ENCODE results near the gene PDZD2. TPM values are rescaled to one million over a fixed set of nuclear protein-coding genes. Genes with fewer than 3 reads are reported as not detected.
A peak's percentile ranks its signal among the peaks of the same experiment; 100 is the strongest.

Gene PDZD2
- total RNA-seq, 4 donors from 2014 or later, result 13.7 to 26.7 (median 24.1) TPM

GRCh38 chr5:31635446-31635845 lies 3.5 kb upstream of the PDZD2 start:
- Histone ChIP-seq H3K9me3 (no peaks in the 10 kb centered on the region), H3K4me3 (no peak overlapping the region), H3K4me1 (peaks cover 5 to 24% (median 12%) of the 10 kb centered on the region in 3 donors), H3K27ac (no peak overlapping the region), H3K27me3 (peaks cover 0 to 39% (median 0%) of the 10 kb centered on the region in 4 donors), H3K36me3 (no peaks in the 10 kb centered on the region)
- WGBS, 2 donors, result 81 to 87% methylated on average over 1 of the region's 1 CpG
- no peak for DNase-seq
- TF ChIP-seq POLR2A (IDR thresholded peaks at IDR 0.05), result no peak
- TF ChIP-seq, protein P1, sequence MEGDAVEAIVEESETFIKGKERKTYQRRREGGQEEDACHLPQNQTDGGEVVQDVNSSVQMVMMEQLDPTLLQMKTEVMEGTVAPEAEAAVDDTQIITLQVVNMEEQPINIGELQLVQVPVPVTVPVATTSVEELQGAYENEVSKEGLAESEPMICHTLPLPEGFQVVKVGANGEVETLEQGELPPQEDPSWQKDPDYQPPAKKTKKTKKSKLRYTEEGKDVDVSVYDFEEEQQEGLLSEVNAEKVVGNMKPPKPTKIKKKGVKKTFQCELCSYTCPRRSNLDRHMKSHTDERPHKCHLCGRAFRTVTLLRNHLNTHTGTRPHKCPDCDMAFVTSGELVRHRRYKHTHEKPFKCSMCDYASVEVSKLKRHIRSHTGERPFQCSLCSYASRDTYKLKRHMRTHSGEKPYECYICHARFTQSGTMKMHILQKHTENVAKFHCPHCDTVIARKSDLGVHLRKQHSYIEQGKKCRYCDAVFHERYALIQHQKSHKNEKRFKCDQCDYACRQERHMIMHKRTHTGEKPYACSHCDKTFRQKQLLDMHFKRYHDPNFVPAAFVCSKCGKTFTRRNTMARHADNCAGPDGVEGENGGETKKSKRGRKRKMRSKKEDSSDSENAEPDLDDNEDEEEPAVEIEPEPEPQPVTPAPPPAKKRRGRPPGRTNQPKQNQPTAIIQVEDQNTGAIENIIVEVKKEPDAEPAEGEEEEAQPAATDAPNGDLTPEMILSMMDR (IDR thresholded peaks at IDR 0.05), result no peak
- intact Hi-C loops (cut with DNase I), result no loop called here

DNA sequence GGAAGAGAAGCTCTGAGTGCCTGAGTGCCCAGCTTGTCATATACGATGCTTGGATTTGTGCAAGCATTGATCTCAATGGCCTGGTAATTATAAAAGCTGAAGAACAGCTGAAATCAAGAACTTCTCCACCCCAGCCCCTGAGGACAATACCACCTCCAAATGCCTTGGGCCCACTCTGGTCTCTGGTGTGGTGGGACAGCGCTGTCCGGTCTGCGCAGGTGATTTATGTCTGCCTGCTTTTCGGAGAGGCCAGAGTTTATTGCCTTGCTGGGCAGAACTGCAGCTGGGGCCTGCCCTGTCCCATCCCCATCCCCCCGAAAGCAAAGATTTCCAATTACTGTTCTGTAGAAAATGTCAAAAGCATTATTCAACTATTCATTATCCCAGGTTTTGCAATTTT lies 1.1 kb upstream of the PDZD2 start:
- no peaks in the 10 kb centered on the region for H3K36me3 ChIP-seq
- no peaks in the 10 kb centered on the region for H3K9me3 ChIP-seq
- DNase-seq, result no peak
- no peak overlapping the region for H3K4me3 ChIP-seq
- 88 to 92% methylated on average over 6 of the region's 6 CpGs for WGBS, 2 donors
- no peak overlapping the region for H3K27ac ChIP-seq
- peaks cover 0 to 35% (median 0%) of the 10 kb centered on the region in 4 donors for H3K27me3 ChIP-seq
- peaks cover 5 to 24% (median 12%) of the 10 kb centered on the region in 3 donors for H3K4me1 ChIP-seq
- TF ChIP-seq, protein P1 (IDR thresholded peaks at IDR 0.05), result no peak
- TF ChIP-seq POLR2A (IDR thresholded peaks at IDR 0.05), result no peak
- intact Hi-C loops (cut with DNase I), result no loop called here

- Histone ChIP-seq H3K36me3 (no peaks in the 10 kb centered on the region), H3K27ac (peak overlapping the region in 1 of 4 donors; percentile 39), H3K4me1 (peaks cover 5 to 24% (median 12%) of the 10 kb centered on the region in 3 donors), H3K9me3 (no peaks in the 10 kb centered on the region), H3K27me3 (peaks cover 0 to 35% (median 0%) of the 10 kb centered on the region in 4 donors), H3K4me3 (peak overlapping the region; percentile 43 to 78 (median 59))
- DNase-seq, result no peak
- TF ChIP-seq, protein P1 (IDR thresholded peaks at IDR 0.05), result no peak
- TF ChIP-seq POLR2A (IDR thresholded peaks at IDR 0.05), result no peak
- intact Hi-C loops (cut with DNase I), result no loop called here
- 12 to 18% methylated on average over 2 to 9 of the region's 9 CpGs for WGBS, 2 donors
Observed at GRCh38 chr5:31638345-31638744, 586 bp upstream of the PDZD2 start.

DNA sequence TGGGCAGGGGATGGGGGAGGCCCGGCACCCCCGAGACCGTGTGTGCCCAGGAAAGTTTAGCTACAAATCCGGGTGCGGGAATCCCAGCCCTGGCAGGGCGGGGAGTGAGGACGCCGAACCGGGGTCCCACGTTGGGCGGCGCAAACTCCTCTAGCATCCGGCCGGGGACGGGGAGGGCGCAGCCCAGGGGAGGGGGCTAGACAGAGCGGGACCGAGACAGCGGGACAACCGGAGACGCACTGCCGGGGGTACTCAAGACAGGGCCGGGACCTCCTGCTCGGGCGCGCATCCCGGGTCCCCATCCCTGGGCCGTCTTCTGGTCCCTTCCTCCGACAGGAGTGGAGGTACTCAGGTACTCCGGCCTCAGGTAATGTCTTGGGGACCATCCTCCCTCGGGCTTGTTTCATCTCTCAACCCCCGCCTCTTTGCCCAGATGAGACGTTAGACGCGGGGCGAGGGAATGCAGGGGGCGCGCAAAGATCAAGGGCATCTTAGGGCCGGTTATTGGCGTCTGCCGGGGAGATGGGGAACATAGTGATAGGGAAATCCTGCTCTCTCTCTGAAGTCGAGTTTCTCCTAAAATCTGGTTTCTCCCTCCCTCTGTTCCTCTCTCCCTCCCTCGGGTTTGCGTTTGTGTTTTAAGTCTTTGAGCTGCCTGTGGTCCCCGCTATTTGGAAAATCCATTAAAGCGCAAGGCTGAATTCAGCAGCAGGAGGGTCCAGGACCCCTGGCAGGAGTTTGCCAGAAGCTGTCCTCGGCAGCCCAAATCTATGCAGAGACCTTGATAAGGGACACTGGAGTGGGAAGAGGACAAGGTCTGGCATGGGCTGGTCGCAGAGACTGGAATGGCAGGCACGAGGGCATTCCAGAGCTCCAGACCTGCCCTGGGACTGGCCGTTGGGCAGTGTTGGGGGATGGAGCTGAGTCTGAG lies 815 bp downstream of the PDZD2 start:
- Histone ChIP-seq H3K36me3 (no peaks in the 10 kb centered on the region), H3K4me3 (peak overlapping the region; percentile 43 to 78 (median 59)), H3K27ac (no peak overlapping the region), H3K9me3 (no peaks in the 10 kb centered on the region), H3K4me1 (peaks cover 5 to 24% (median 12%) of the 10 kb centered on the region in 3 donors), H3K27me3 (peaks cover 0 to 35% (median 0%) of the 10 kb centered on the region in 4 donors)
- intact Hi-C loops (cut with DNase I), result no loop called here
- WGBS, 2 donors, result 16 to 42% methylated on average over 12 to 21 of the region's 50 CpGs
- DNase-seq, result no peak
- TF ChIP-seq POLR2A (IDR thresholded peaks at IDR 0.05), result no peak

- intact Hi-C loops (cut with DNase I), result no loop called here
- H3K4me3 ChIP-seq, result no peak overlapping the region
- WGBS, 2 donors, result 94 to 100% methylated on average over 1 of the region's 1 CpG
- no peak overlapping the region for H3K27ac ChIP-seq
- TF ChIP-seq POLR2A (IDR thresholded peaks at IDR 0.05), result no peak
- TF ChIP-seq, protein P1 (IDR thresholded peaks at IDR 0.05), result no peak
- H3K9me3 ChIP-seq, result no peaks in the 10 kb centered on the region
- no peak for DNase-seq
- H3K36me3 ChIP-seq, result no peaks in the 10 kb centered on the region
- H3K27me3 ChIP-seq, result peaks cover 0 to 34% (median 0%) of the 10 kb centered on the region in 4 donors
- H3K4me1 ChIP-seq, result peaks cover 5 to 24% (median 12%) of the 10 kb centered on the region in 3 donors
Observed at GRCh38 chr5:31640573-31640972, 1.6 kb downstream of the PDZD2 start.
